Left ventricle myocardium inferior (tissue), 1 donor: Measurements from ENCODE around the gene ATP11A. TPM values are rescaled to one million over a fixed set of nuclear protein-coding genes. Genes with fewer than 3 reads are reported as not detected.

Source experiments
- DNase-seq: peaks from one replicate; pipeline ENCODE4 v3.0.0-alpha.2; 2020
- H3K27ac ChIP-seq: fragments of 200-600 bp; replicated peaks from 2 replicates; pipeline ENCODE4 v1.8.0; 2021
- H3K27me3 ChIP-seq: fragments of 200-600 bp; 2 replicates; pipeline ENCODE4 v1.8.0; 2021; ENCODE audit warnings: low read depth
- H3K36me3 ChIP-seq: fragments of 200-600 bp; 2 replicates; pipeline ENCODE4 v1.8.0; 2021
- H3K4me1 ChIP-seq: fragments of 200-600 bp; 2 replicates; pipeline ENCODE4 v1.8.0; 2021
- H3K4me3 ChIP-seq: fragments of 200-600 bp; 2 replicates; pipeline ENCODE4 v1.8.0; 2021; ENCODE audit warnings: mild to moderate bottlenecking, moderate library complexity
- H3K9me3 ChIP-seq: fragments of 200-600 bp; replicated peaks from 2 replicates; pipeline ENCODE4 v1.8.0; 2021
- intact Hi-C: fragments of 100-400 bp; cut with micrococcal nuclease; formaldehyde crosslinking; loops from one replicate; pipeline ENCODE4 v1.11.0; 2022
- total RNA-seq: library from RNA; stranded (reverse); fragmentation: NEBNext Ultra II Directional; extraction: Animal tissue kit (Norgen Biotek cat#: 25700); gene quantifications from one replicate; pipeline ENCODE4 v1.2.1, GENCODE V29; 2021
- TF ChIP-seq, protein P1 (sequence below): fragments of 200-600 bp; IDR thresholded peaks from 2 replicates; pipeline ENCODE4 v1.8.0; 2021; ENCODE audit warnings: antibody characterized with exemption, mild to moderate bottlenecking, borderline replicate concordance
- donor health status: DM: no; HTN: yes; CAD: no; lungs with severe emphysema.

ATP11A gene
- total RNA-seq, 1 donor from 2014 or later, result 106 TPM

DNA sequence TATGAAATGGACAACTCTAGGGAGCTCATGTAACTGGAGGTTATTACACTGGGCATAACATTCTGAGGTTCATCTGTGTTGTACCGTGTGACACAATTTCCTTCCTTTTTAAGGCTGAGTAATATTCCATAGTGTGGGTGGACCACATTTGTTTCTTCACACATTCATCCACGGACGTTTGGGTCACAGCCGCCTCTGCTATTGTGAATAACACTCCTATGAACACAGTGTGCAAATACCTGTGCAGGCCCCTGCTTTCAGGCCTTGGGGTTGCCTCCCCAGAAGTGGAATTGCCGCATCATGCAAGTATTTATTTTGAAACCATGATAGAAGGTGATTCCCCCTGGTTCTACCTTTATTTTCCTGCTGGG lies 215.8 kb downstream of the ATP11A start:
- no peaks in the 10 kb centered on the region for H3K36me3 ChIP-seq
- DNase-seq, result no peak
- H3K9me3 ChIP-seq, result peaks cover 13% of the 10 kb centered on the region
- H3K27ac ChIP-seq, result no peak overlapping the region
- TF ChIP-seq, protein P1, sequence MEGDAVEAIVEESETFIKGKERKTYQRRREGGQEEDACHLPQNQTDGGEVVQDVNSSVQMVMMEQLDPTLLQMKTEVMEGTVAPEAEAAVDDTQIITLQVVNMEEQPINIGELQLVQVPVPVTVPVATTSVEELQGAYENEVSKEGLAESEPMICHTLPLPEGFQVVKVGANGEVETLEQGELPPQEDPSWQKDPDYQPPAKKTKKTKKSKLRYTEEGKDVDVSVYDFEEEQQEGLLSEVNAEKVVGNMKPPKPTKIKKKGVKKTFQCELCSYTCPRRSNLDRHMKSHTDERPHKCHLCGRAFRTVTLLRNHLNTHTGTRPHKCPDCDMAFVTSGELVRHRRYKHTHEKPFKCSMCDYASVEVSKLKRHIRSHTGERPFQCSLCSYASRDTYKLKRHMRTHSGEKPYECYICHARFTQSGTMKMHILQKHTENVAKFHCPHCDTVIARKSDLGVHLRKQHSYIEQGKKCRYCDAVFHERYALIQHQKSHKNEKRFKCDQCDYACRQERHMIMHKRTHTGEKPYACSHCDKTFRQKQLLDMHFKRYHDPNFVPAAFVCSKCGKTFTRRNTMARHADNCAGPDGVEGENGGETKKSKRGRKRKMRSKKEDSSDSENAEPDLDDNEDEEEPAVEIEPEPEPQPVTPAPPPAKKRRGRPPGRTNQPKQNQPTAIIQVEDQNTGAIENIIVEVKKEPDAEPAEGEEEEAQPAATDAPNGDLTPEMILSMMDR, result no peak
- intact Hi-C loops, result no loop called here
- peaks cover 28% of the 10 kb centered on the region for H3K27me3 ChIP-seq
- H3K4me1 ChIP-seq, result no peaks in the 10 kb centered on the region
- no peak overlapping the region for H3K4me3 ChIP-seq

- intact Hi-C loops, result no loop called here
- TF ChIP-seq, protein P1, result no peak
Measured at GRCh38 chr13:112905990-112906641, 216.3 kb downstream of the ATP11A start.

GRCh38 chr13:112907286-112907685 lies 217.4 kb downstream of the ATP11A start:
- intact Hi-C loops, result no loop called here
- DNase-seq, result no peak
- H3K4me3 ChIP-seq, result no peak overlapping the region
- H3K27me3 ChIP-seq, result peaks cover 44% of the 10 kb centered on the region
- no peaks in the 10 kb centered on the region for H3K4me1 ChIP-seq
- H3K36me3 ChIP-seq, result no peaks in the 10 kb centered on the region
- H3K9me3 ChIP-seq, result peaks cover 13% of the 10 kb centered on the region
- TF ChIP-seq, protein P1, result no peak
- H3K27ac ChIP-seq, result no peak overlapping the region

More at GRCh38 chr13:112905990-112906641, 216.3 kb downstream of the ATP11A start:
- Histone ChIP-seq H3K4me3 (no peak overlapping the region), H3K27me3 (peaks cover 33% of the 10 kb centered on the region), H3K27ac (no peak overlapping the region), H3K36me3 (no peaks in the 10 kb centered on the region), H3K4me1 (no peaks in the 10 kb centered on the region), H3K9me3 (peaks cover 13% of the 10 kb centered on the region)
- DNase-seq, result no peak

DNA sequence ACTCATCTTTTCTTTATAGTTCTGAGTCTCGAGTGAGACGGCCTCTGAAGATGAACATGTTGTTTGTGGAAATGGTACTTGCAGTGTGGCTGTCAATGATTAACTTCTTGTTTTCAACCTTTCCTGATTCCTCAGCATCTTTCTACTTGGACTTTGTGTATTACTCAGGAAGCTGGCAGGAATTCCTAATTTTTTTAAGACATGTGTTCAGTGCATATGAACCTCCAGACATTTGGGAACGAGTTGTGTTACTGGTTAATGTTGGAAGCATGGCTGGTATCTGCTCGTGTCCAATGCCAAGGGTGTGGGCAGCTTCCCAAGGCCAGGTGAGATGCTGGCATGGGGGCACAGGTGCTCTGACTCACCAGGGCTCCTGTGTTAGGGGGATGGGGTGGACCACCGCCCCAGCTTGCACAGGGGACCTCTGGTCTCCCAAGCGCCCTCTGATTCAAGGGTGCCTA lies 218.1 kb downstream of the ATP11A start:
- intact Hi-C loops, result no loop called here
- TF ChIP-seq, protein P1, result no peak
- H3K27me3 ChIP-seq, result peaks cover 44% of the 10 kb centered on the region

GRCh38 chr13:112908342-112908741 lies 218.5 kb downstream of the ATP11A start:
- Histone ChIP-seq H3K9me3 (peaks cover 13% of the 10 kb centered on the region), H3K27me3 (peaks cover 44% of the 10 kb centered on the region), H3K27ac (no peak overlapping the region), H3K4me3 (no peak overlapping the region), H3K4me1 (no peaks in the 10 kb centered on the region), H3K36me3 (no peaks in the 10 kb centered on the region)
- intact Hi-C loops, result no loop called here
- DNase-seq, result no peak
- TF ChIP-seq, protein P1, result no peak

More for the DNA sequence above, 218.1 kb downstream of the ATP11A start:
- DNase-seq, result no peak
- peaks cover 13% of the 10 kb centered on the region for H3K9me3 ChIP-seq
- H3K36me3 ChIP-seq, result no peaks in the 10 kb centered on the region
- no peak overlapping the region for H3K4me3 ChIP-seq
- no peak overlapping the region for H3K27ac ChIP-seq
- no peaks in the 10 kb centered on the region for H3K4me1 ChIP-seq
